Thyroid gland (tissue), 4 donors: Measurements from ENCODE around the gene PTGDS. TPM values are rescaled to one million over a fixed set of nuclear protein-coding genes. Genes with fewer than 3 reads are reported as not detected.

ENCODE experiments used
- DNase-seq, 2 donors: peaks; one replicate each; pipeline ENCODE4 v3.0.0-alpha.2; 2019
- H3K27ac ChIP-seq, 3 donors: fragments of 200-600 bp; sonication (generic); 1 replicate in 2 of 3; 2 replicates in 1 of 3; pipeline ENCODE4 v1.5.1; 2016 to 2019; ENCODE audit warnings: mild to moderate bottlenecking in 1 of 3, moderate library complexity in 1 of 3
- H3K27me3 ChIP-seq: fragments of 200-600 bp; sonication (generic); one replicate; pipeline ENCODE4 v1.5.1; 2019
- H3K36me3 ChIP-seq, 2 donors: fragments of 200-600 bp; sonication (generic); one replicate each; pipeline ENCODE4 v1.5.1; 2016 to 2019
- H3K4me1 ChIP-seq, 2 donors: fragments of 200-600 bp; sonication (generic); one replicate each; pipeline ENCODE4 v1.5.1; 2017 to 2019
- H3K4me3 ChIP-seq, 3 donors: fragments of 200-600 bp; sonication (generic); replicated peaks in 1 of 3; 1 replicate in 2 of 3; 2 replicates in 1 of 3; pipeline ENCODE4 v1.5.1; 2016; ENCODE audit warnings: mild to moderate bottlenecking in 1 of 3
- H3K9me3 ChIP-seq: fragments of 200-600 bp; sonication (generic); one replicate; pipeline ENCODE4 v1.5.1; 2017
- CTCF ChIP-seq, 6 experiments: fragments of 200-600 bp in 3 of 6; fragments of 450-650 bp in 3 of 6; sonication (generic) in 3 of 6; IDR thresholded peaks; one replicate each; pipeline ENCODE4 v1.5.1; 2016 to 2019; ENCODE audit warnings: antibody characterized with exemption in 6 of 6, mild to moderate bottlenecking in 2 of 6, inconsistent platforms in 1 of 6, moderate library complexity in 1 of 6
- POLR2A ChIP-seq, 2 donors: fragments of 450-650 bp; IDR thresholded peaks; one replicate each; pipeline ENCODE4 v1.6.1; 2017; ENCODE audit warnings: antibody characterized with exemption in 2 of 2, mild to moderate bottlenecking in 2 of 2, moderate library complexity in 1 of 2
- WGBS, 2 donors: methylation state at CpG; one replicate each; pipeline ENCODE4 v1.1.5; 2017; 5-methylcytosine and 5-hydroxymethylcytosine counted together
- intact Hi-C: fragments of 100-400 bp; cut with DNase I; formaldehyde crosslinking; loops from one replicate; pipeline ENCODE4 v1.15.1; 2023
- total RNA-seq, 4 donors: library from RNA; depleted of rRNA; stranded (reverse); fragments of >200 nt; gene quantifications; one replicate each; pipeline ENCODE4 v1.2.3, GENCODE V29; 2016

Gene PTGDS
- total RNA-seq, 4 donors from 2014 or later = 5.0 to 39.5 (median 33.9) TPM

- 84 to 93% methylated on average over 2 to 15 of the region's 41 CpGs for WGBS, 2 donors
- H3K9me3 ChIP-seq = no peaks in the 10 kb centered on the region
- no peak overlapping the region for H3K27ac ChIP-seq
- no peak overlapping the region for H3K4me3 ChIP-seq
- no peaks in the 10 kb centered on the region for H3K27me3 ChIP-seq
- peaks cover 7 to 13% of the 10 kb centered on the region in 2 donors for H3K4me1 ChIP-seq
- TF ChIP-seq POLR2A (IDR thresholded peaks at IDR 0.05) (no peak), CTCF (IDR thresholded peaks at IDR 0.05) (no peak)
- DNase-seq = no peak
- intact Hi-C loops = no loop called here
- H3K36me3 ChIP-seq = no peaks in the 10 kb centered on the region
These were observed 1.7 kb downstream of the PTGDS start for GRCh38 chr9:136978865-136979544.

GRCh38 chr9:136979769-136980587 lies 2.7 kb downstream of the PTGDS start:
- Histone ChIP-seq H3K9me3 (no peaks in the 10 kb centered on the region), H3K4me1 (peaks cover 7 to 15% of the 10 kb centered on the region in 2 donors), H3K27ac (no peak overlapping the region), H3K36me3 (no peaks in the 10 kb centered on the region), H3K4me3 (no peak overlapping the region), H3K27me3 (no peaks in the 10 kb centered on the region)
- intact Hi-C loops = no loop called here
- TF ChIP-seq POLR2A (IDR thresholded peaks at IDR 0.05) = no peak
- TF ChIP-seq CTCF (IDR thresholded peaks at IDR 0.05) = no peak
- WGBS, 2 donors = 86 to 88% methylated on average over 8 to 16 of the region's 26 CpGs
- no peak for DNase-seq

GRCh38 chr9:136980669-136981478 lies 3.6 kb downstream of the PTGDS start:
- H3K4me1 ChIP-seq = peaks cover 7 to 20% of the 10 kb centered on the region in 2 donors
- WGBS, 2 donors = 86 to 92% methylated on average over 16 of the region's 16 CpGs

GRCh38 chr9:136981588-136982231 lies 4.4 kb downstream of the PTGDS start:
- WGBS, 2 donors = 60 to 73% methylated on average over 11 to 13 of the region's 17 CpGs
- intact Hi-C loops = no loop called here
- Histone ChIP-seq H3K4me3 (no peak overlapping the region), H3K27ac (peak overlapping the region in 2 of 3 donors; percentile 23 to 59), H3K27me3 (no peaks in the 10 kb centered on the region), H3K9me3 (no peaks in the 10 kb centered on the region), H3K36me3 (no peaks in the 10 kb centered on the region), H3K4me1 (peaks cover 7 to 20% of the 10 kb centered on the region in 2 donors)
- no peak for TF ChIP-seq CTCF (IDR thresholded peaks at IDR 0.05)
- TF ChIP-seq POLR2A (IDR thresholded peaks at IDR 0.05) = no peak
- DNase-seq = no peak

More at GRCh38 chr9:136980669-136981478, 3.6 kb downstream of the PTGDS start:
- no peak for DNase-seq
- Histone ChIP-seq H3K27ac (no peak overlapping the region), H3K9me3 (no peaks in the 10 kb centered on the region), H3K4me3 (no peak overlapping the region), H3K27me3 (no peaks in the 10 kb centered on the region), H3K36me3 (no peaks in the 10 kb centered on the region)
- intact Hi-C loops = no loop called here
- TF ChIP-seq POLR2A (IDR thresholded peaks at IDR 0.05) (no peak), CTCF (IDR thresholded peaks at IDR 0.05) (no peak)
